Glomerular visceral epithelial cell (primary cell): ENCODE results near the gene LIMK1.

Experiments used
- DNase-seq: peaks from one replicate; pipeline ENCODE4 v3.0.0-alpha.2; 2016; ENCODE audit errors: extremely low spot score

The LIMK1 gene

DNA sequence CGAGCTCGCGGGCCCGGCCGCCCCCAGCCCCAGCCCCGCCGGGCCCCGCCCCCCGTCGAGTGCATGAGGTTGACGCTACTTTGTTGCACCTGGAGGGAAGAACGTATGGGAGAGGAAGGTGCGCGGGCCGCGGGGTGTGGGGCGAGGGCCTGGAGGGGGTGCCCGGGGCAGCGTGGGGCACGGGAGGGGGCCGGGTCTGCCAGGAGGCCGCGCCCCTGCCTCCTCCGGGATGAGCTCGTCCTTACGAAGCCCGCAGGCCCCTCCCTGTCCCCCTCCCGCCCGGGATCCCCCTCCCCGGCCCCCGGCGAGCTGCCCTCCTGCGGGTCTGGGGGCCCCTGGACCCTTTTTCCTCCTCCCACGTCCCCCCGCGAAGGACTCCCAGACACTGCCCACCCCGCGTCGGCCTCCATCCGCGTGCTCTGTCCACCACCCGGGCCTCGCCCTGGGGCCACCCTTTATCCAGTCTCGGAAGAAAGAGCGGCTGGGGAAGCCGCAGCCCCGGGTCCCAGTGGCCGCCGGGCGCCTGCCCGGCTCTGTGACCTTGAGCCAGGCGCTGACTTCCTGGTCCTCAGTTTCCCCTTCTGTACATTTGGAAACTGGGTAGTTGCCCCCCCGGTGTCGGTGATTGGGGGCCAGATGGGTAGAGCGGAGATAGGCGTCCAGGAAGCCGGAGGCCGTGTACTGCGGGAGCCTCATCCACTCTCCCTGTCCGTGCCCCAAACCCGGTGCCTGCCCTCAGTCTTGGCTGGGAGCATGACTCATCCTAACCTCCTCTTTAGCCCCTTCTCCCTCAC is 521 bp downstream of the LIMK1 start:
- DNase-seq: peak; percentile 70

DNA sequence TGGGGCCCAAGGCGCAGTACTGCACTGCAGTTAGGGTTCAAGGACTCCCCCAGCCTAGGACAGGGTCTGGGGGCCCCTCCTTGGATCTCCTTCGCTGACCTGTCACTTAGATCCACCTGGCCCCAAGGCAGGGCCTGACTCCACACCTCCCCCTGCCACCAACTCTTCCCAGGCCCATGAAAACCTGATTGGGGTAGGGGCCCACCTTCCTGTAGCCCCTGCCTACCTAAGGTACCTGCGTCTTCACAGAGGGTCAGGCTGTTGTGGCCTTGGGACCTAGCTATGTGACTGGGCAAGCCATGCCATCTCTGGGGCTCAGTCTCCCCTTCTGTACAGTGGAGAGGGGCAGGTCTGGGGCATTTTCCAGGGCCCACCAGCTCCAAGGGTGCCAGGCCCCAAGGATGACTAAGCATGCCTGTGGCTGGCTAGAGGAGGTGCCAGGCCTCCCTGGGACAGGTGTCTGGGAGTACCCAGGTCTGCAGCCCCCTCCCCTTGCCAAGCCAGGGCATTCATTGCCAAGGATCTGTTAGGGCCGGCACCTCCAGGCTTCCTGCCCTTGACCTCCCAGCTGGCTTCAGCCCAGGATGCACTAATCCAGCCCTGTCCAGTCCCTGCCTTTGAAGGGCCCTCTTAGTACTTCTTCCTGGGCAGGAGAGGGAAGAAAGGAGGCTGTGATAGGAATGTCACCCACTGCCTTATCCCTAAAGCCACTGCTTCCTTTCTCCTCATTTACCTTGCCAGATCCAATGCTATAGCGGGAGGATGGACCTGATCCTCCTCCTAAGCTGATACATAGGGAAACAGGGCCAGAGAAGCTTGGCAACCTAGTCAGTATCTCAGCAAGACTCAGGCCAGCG is 1.3 kb downstream of the LIMK1 start:
- DNase-seq: peak; percentile 47

DNA sequence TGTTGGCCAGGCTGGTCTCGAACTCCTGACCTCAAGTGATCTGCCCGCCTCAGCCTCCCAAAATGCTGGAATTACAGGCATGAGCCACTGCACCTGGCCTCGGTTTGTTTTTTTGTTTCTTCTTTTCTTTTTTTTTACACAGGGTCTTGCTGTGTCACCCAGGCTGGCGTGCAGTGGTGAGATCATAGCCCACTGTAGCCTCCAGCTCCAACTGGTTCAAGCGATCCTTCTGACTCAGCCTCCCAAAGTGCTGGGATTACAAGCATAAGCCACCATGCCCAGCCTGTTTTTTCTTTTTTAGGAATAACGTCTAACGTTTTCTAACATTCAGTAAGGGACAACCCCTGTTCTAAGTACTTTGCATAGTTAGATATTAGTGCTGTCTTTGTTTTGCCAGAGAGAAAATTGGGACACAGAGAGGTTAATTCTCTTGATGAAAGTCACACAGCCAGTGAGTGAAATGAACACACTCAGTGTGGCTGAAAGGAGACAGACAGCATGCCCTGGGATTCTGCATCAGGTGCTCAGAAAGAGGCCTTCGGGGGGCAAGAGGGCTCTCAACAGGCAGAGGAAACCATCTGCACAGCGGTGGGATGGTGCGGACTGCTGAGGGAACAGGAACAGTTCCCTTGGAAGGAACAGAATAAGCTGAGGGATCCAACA is 4.3 kb downstream of the LIMK1 start:
- no peak for DNase-seq

DNA sequence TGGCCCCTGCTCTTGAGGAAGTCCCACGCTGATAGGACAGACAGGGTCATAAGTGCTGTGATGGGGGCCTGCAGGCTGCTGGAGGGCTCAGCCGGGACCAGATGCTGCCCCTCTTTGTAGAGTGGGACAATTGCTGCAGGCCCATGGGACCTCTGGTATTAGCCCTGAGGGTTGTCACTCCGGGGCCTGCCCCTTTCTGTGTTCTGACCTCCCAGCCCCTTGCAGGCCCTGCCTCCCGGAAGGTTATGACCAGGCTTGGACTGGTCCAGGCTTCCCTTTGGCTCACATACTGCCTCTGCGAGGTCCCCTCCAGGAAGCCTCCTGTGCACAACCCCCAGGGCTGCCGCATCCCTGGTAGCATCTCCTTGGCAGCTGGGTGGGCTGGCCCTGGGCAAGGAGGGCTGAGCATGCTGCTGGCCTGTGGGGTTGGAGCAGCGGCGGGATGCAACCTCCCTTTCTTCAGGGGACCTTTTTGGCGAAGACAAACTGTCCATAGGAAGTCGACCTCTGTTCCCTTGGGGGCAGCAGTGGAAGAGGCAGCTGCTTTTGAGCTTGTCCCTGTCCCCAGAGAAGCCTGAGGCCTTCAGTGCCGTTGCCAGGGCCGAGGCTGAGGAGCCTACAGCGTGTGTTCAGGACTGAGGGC is 8.8 kb downstream of the LIMK1 start:
- DNase-seq: no peak

DNA sequence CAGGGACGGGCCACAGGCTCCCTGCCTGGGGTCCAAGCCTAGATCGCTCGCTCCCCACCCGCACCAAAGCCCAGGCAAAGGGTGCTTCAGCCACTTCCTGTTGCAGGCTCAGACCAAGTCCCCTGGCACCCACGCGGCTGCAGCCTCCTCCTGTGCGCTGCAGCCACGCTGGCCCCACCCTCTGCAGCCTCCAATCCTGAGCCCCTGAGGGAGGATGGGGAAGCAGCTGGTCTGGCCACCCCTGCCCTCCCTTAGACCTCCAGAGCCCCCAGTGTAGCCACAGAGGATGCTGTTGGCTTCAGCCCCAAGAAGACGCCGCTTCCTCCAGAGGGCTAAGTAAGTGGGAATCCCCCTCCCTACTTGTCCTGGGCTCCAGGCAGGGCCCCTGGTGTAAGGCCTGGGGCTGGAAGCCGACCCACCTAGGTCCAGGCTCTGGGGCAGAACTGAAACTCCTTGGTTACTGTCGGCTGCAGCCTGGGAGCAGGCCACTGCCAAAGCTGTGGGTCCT is 9.4 kb downstream of the LIMK1 start:
- peak; percentile 13 for DNase-seq

DNA sequence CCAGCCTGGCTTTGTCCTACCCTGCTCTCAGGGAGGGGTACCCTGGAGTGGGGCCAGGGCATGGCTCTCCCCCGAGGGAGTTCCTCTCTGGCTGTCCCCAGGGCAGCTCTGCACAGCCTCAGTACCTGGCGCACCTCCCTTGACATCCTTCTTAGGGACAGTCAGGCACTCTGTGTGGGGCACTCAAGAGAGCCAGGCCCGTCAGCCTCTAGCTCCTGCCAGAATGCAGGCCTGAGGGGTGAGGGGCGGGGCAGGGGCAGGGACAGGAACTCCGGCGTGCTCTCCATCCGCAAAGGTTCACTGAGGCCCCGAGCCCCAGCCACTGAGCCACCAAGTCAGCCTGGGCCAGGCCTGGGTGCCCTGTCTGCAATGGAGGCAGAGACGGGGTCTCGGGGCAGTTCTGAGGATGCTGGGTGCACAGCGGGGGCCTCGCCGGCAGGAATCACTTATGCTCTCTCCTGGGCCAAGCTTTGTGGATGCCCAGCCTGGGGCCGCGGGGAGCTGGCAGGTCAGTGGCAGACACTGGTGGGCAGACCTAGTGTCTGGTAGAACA is 10.1 kb downstream of the LIMK1 start:
- DNase-seq: no peak

DNA sequence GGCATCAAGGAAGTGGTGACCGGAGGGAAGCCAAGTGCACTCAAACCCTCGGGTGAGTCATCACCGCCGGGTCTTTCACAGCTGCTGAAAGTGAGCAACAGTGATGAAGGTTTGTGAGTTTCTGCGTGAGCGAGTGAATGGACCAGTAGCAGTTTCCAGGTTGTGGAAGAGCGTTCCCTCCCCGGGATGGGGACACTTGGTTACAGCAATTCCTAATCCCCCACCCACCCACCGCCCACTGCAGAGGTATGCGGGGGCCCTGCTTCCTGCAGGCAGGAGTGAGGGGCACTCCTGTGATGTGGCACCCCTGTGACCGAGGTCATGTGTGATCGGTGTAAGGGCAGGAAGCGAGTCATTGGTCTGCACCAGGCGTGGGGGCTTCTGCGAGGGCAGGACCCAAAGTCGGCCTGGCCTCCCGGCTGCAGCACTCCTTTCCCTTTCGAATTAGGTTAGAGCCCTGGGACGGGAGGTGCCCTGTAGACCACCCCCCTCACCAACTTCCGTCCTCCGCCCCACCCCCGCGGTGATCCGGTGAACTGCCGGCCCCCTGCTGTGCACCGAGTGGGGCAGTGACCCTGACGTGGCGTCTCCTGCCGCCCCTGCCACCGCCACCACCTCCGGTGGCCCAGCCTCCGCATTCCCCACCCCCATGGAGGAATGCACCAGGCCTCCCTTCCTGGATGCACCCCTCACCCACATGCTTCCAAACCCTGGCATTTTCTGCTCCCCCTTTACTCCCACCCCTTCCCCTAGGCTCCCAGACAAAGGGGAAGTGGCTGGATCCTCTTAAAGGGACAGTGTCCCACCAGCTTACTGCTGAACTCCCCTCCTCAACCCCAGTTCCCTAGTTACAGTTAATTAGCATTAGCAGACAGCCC is 10.9 kb downstream of the LIMK1 start:
- peak; percentile 95 for DNase-seq

DNA sequence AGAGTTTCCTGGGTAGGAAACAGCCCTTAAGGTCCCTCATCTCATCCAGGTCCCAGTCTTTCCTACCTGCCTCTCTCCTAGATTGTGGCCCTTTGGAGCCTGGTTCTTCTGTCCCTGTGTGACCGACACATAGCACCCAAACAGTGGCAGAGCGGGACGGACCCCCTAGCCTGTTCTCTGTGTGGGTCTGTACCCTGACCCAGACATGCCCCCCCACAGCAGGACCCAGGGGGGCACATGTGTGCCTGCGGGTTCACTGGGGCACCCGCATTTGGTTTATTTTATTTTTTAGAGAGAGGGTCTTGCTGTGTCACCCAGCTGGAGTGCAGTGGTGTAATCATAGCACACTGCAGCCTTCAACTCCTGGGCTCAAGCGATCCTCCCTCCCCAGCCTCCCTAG is 11.5 kb downstream of the LIMK1 start:
- DNase-seq: no peak

DNA sequence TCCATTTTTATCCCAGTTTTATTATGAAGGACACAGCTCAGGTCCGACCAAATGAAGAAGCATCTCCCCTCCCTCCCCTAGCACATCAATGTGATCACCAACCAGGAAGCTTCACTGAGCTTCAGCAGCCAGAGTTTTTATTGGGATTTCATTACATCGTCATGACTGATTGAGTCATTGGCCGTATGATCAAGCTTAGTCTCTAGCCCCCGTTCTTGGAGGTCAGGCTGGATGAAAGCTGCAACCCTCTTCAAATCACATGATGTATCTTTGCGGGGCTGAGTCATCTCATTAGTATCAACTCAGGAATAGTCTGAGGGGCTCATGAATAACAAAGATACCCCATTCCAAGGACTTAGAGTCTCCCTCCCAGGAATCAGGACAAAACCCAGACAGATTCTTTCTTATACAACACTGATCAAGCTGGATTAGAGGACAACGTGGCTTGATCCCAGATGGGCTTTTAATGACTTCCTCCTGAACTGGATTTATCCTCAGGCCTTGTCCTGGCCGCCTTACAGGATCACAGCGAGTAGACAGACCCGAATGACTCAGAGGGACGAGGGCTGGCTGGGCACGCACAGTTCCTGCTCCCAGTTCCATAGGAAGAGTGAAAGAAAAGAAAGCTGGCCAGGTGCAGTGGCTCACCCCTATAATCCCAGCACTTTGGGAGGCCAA is 14.5 kb downstream of the LIMK1 start:
- peak; percentile 88 for DNase-seq

DNA sequence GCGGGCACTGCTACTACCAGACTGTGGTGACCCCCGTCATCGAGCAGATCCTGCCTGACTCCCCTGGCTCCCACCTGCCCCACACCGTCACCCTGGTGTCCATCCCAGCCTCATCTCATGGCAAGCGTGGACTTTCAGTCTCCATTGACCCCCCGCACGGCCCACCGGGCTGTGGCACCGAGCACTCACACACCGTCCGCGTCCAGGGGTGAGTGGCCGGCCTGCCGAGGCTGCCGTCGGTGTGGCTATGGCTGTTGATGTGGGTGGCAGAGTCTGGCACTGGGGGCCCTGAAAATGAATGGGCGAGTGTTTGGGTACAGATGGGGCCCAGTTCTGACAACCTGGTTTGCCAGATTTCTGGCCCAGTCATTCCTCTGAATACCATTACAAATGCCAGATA is 15.4 kb downstream of the LIMK1 start:
- no peak for DNase-seq

DNA sequence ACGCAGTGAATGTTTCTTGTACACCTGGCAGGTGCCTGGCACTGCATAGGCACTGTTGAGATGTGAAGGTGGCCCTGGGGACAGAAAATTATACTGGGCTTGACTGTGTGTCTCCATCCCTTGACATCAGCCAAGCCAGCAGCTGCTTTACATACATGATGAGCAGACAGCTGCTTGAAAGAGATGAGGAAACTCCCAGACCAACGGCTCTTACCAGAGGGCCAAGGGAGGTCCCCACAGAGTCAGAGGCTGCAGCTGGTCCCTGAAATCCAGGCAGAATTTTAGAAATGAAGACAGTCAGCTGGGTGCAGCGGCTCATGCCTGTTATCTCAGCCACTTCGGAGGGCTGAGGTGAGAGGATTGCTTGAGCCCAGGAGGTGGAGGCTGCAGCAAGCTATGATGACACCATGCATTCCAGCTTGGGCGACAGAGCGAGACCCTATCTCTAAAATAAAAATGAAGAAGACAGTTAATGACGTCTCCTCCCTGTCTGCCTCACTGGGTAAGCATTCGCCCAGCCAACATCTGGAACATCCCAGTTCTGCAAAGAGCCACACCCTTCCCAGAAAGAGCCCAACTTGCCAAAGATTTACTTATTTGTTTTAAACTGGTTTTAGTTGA is 17.6 kb downstream of the LIMK1 start:
- peak; percentile 74 for DNase-seq

DNA sequence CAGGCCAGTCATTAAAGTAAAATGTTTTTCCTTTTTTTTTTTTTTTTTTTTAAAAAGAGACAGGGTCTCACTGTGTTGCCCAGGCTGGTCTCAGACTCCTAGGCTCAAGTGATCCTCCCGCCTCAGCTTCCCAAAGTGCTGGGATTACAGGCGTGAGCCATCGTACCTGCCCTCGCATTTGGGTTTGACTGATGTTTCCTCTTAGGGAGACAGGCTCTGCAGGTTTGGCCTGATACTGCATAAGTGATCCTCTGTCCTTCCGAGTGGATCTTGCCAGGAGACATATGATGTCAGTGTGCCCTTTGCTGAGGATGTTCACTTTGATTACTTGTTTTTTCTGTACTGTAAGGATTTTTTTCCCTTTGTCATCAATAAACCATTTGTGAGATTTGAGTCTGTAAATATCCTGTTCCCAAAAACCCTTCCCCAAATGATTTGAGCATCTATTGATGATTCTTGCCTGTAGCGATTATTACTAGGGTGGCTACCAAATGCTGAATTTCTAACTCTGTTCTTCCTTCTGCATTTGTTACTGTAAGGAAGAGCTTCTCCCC is 19.7 kb downstream of the LIMK1 start:
- no peak for DNase-seq

DNA sequence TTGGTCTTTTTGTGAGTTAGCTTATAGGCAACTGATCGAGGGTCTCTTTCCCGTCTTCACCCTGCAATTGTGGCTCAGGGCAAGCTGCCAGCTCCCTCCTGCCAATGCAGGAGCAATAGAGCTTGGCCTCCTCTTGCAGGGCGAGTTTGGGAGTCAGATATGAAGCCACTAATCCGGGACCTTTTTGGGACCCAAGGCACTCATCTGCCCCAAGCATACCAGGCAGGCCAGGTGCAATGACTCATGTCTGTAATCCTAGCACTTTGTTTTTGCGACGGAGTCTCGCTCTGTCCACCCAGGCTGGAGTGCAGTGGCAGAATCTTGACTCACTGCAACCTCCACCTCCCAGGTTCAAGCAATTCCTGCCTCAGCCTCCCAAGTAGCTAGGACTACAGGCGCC is 21.1 kb downstream of the LIMK1 start:
- DNase-seq: peak; percentile 89

DNA sequence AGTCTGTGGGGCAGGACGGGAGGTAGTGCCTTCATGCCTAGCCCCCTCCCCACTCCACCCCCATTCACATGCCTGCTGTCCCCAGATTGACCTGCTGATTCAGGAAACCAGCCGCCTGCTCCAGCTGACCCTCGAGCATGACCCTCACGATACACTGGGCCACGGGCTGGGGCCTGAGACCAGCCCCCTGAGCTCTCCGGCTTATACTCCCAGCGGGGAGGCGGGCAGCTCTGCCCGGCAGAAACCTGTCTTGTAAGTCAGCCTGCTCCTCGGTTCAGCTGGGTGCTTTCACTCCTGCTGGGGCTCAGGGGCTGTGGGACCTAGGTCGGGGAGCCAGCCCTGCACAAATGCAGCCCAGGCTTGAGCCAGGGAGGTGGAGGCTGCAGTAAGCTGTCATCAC is 22.4 kb downstream of the LIMK1 start:
- no peak for DNase-seq

DNA sequence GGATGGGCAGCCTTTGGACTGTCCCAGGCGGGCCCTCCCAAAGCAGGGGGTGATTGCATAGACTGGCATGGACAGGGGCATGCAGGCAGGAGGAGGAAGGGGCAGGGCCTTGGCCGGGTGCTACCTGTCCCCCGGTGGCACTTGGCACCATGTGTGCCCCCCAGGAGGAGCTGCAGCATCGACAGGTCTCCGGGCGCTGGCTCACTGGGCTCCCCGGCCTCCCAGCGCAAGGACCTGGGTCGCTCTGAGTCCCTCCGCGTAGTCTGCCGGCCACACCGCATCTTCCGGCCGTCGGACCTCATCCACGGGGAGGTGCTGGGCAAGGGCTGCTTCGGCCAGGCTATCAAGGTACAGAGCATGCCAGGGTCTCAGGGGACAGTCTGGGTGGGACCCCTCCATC is 23.2 kb downstream of the LIMK1 start:
- DNase-seq: no peak

DNA sequence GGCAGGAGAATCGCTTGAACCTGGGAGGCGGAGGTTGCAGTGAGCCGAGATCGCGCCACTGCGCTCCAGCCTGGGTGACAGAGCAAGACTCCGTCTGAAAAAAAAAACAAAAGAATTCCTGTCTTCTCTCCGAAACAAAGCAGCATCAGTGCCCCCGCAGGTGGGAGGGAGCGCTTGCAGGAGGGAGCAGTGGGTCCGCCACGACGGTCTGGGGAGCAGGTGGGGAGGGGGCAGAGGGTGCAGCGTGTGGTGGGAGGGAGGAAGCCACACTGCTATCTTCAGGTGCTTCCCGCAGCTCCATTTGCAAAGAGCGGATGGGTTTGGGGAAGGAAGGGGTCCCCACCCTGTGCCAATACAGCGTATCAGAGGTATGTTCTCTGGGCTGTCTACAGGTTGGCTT is 31.7 kb downstream of the LIMK1 start:
- DNase-seq: no peak

DNA sequence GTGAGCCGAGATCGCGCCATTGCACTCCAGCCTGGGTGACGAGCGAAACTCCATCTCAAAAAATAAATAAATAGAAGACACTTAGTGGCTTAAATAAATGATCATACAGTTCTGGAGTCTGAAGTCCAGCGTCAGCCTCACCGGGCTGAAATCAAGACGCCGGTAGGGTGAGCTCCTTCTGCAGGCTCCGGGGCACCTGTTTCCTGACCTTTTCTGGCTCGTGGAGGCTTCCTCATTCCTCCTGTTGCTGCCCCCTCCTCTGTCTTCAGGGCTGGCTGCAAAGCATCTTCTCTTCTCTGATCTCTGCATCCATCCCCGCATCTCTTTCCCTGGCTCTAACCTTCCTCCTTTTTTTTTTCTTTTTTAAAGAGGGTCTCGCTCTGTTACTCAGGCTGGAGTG is 32.8 kb downstream of the LIMK1 start:
- DNase-seq: no peak

DNA sequence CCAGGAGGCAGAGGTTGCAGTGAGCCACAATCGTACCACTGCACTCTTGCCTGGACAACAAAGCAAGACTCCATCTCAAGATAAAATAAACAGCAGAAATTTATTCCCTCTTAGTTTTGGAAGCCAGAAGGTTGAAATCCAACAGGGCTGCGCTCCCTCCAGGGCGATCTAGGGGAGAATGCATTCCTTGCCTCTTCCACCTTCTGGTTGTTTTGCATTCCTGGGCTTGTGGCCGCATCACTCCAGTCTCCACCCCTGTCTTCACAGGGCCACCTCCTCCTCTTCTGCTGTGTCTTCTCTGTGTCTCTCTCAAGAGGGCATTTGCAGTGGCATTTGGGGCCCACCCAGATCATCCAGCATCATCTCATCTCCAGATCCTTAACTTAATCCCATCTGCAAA is 36.2 kb downstream of the LIMK1 start:
- no peak for DNase-seq
